Uterus (tissue), 4 donors: ENCODE results near the gene MYH13. TPM values are rescaled to one million over a fixed set of nuclear protein-coding genes. Genes with fewer than 3 reads are reported as not detected.

Source experiments
- total RNA-seq, 4 donors: library from RNA; depleted of rRNA in 3 of 4; stranded (reverse); fragments of >200 nt in 3 of 4; gene quantifications; one replicate each; pipeline versions ENCODE4 v1.1.0 to v1.2.4, GENCODE V29; 2014 to 2023
- donor health status: DM: yes; HTN: yes; CAD: no.

Gene MYH13
- total RNA-seq, 4 donors from 2014 or later, result not detected

Other genes starting within 250 kb of the MYH13 start
- 10 to 100 TPM; 12.8 to 95.9 (median 40.8) TPM for gene GAS7, start 174.4 kb downstream of the MYH13 start, total RNA-seq
- gene MYH8, start 48.9 kb upstream of the MYH13 start, total RNA-seq, result not detected
- not detected for gene MYH4, start 96.6 kb upstream of the MYH13 start, total RNA-seq
- under 1 TPM in 1 of 4 donors, not detected in 3; under 0.01 TPM for gene MYH1, start 145.5 kb upstream of the MYH13 start, total RNA-seq
- gene MYH2, start 176.7 kb upstream of the MYH13 start, total RNA-seq, result 1 to 10 TPM in 1 of 4 donors, under 1 TPM in 1, not detected in 2; 0.35 to 2.0 TPM